GM21526 (cell line): ENCODE data around the gene LILRB5.
"Not testable (repeated sequence)": the region's sequence is repeated elsewhere in the genome, so short reads cannot be mapped to it uniquely, and the experiment has no call there.

Source experiments
- ATAC-seq: cut with Tn5 transposase; IDR thresholded peaks from one replicate; pipeline ENCODE4 v1.9.1; 2021; ENCODE audit warnings: moderate library complexity; ENCODE audit not compliant: unreplicated experiment, low FRiP score

The LILRB5 gene

DNA sequence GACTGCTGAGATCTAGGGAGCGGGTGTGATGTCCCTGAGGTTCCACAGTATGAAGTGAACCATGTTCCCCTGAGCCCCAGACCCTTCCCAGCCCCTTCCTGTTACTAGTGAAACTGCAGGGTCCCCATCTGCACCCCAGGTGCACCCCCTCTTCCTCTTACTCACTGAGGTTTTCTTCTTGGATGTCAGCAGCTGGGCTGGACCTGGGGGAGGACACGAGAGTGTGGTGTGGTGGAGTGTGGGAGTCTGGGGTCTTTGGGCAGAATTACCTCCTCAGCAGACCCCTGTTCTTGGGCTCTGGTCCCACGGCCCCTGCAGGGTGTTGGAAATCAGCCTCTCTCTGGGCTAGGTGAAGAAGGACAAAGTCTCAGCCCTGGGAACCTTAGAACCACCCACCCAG is 11.1 kb downstream of the LILRB5 start:
- ATAC-seq = no peak

DNA sequence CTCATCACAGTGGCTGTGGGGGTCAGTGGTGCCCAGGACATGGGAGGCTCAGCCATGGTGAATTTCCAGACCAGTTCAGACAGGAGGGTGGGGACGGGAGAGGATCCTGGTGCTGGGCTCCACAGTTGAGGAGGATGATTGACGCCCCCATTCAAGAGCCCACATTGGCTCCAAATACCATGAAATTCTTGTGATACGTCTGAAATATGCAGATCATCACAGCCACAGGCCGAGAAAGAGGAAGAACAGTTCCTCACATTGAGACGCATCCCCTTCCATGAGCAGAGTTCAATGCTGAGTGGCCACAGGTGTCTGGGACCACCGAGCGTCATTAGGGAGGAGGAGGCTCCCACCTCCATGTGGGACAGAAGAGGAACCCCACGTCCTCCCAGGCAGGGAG is 13.3 kb downstream of the LILRB5 start:
- not testable (repeated sequence) for ATAC-seq

DNA sequence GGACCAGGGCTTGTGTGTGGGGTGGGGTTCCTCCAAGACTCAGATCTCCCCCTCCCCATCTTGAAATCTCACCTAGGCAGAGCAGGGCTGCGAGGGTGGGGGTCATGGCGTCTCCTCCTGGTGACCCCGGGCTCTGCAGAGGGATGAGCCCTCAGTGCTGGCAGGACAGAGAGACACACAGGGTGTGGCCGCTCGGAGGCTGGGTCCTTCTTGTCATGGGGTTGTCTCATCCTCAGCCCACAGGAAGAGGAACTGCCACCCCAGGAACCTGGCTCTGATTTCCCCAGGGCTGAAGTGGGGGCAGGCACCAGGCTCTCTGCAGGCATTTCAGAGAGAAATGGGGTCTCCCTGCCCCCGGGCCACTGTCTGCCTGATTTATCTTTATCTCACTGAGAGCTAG is 14.4 kb downstream of the LILRB5 start, which contains the start of gene LILRA6:
Gene LILRA6, minus strand, starts transcription at position 145 of the 400 bp plus-strand sequence.
- ATAC-seq = not testable (repeated sequence)

DNA sequence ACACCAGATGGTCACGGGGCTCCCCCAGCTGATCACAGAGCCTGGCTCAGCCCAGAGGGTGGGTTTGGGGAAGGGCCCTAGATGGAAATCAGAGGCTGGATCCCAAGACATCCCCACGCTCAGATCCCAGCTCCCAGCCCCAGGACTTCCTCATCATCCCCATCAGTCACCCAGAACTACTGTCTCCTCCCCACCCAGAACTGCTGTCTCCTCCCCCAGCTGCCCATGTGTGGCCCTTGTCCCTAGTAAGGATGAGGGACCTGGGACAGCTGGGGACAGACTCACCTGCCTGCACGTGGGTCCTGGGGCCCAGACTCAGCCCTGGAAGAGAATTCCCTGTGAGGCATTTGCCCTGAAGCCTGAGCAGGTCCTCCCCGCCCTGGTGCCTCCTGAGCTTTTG is 14.8 kb downstream of the LILRB5 start:
- not testable (repeated sequence) for ATAC-seq

DNA sequence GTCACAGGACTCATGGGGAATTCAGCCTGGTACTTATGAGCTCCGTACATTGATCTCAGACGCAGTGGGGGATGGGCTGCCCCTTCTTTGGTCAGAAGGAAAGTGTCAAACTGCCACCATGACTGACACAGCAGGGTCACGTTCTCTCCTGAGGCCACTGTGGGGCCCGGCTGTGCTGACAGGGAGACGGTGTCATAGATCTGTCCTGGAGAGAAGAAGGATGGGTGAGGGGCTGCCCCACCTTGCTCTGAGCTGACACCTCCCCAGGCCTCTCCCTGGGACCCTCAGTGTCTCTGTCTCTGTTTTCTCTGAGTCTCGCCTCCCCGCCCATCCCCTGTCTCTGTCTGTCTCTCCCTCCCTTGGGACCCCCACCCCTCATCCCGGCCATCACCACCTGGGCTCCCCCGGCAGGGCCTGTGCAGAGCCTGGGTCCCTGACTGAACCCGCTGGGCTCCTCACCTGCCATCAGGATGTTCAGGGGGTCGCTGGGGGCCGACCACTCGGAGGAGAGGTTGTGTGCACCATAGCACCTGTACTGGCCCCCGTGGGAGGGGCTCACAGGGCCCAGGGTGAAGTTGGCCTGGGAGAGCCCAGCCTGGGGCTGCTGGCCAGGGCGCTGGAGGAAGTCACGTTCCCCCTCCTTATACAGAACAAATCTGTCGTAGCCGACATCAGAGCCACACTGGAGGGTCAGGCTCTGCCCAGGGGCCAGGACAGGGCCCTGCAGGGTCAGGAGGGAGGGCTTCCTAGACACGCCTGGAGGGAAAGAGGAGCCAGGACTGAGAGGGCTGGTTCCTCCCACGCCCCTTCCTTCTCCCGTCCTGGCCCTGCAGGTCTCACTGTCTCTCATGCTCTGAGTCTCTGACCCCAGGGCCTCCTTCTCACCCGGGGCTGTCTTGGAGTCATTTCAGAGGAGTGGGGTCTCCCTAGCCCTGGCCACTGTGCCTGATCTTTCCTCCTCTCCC is 16.4 kb downstream of the LILRB5 start:
- ATAC-seq = not testable (repeated sequence)

DNA sequence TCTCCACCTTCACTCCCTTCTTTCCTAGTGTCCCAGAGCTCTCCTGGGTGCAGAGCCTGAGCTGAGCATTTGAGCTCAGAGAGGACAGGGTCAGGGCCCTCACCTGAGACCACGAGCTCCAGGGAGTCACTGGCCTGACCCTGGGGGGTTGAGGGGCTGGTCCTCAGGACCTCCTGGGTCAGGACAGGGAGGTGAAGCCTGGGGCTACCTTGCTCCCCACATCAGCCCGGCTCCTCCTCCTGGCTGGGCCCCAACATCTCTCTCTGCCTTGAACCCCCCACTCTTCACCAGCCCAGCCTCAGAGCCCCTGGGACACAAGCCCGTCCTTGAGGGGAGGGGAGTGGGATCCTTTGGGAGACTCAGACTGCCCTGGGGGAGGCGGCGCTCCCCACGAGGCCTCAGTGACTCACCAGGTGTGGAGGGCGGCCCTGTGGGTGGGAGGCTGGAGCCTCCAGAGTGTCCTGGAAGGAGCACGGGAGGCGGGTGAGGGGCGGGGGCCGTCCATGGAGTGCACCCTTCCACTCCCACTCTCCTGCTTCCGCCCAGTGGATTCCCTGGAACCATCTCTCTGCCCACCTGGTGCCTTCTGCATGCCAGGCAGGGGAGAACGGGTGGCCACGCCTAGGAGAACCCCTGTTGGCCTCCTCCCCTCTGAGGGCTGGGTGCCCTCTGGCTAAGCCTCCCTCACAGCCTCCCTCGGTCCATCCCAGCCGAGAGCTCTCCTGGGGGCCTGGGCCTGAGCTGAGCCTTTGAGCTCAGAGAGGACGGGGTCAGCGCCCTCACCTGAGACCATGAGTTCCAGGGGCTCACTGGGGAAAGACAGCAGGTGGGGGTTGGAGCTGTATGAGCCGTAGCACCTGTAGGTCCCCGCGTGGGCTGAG is 17.3 kb downstream of the LILRB5 start:
- not testable (repeated sequence) for ATAC-seq

DNA sequence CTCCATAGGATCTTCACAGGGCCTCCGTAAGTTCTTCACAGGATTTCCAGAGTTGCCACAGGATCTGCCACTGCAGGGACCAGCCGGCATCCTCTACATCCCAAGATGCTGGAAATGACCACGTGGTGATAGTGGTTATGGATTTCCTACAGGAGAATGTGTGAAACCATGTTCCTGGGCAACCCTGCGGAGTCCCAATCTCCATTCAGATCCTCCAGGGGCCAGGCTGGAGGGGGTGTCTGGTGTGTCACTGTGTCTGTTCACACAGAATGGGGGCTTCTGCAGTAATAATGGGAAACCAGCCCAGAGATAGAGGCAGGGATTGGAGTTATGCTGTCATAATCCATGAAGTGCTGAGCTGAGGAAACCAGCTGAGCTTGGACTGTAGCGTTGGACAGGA is 23.1 kb downstream of the LILRB5 start:
- no peak for ATAC-seq

DNA sequence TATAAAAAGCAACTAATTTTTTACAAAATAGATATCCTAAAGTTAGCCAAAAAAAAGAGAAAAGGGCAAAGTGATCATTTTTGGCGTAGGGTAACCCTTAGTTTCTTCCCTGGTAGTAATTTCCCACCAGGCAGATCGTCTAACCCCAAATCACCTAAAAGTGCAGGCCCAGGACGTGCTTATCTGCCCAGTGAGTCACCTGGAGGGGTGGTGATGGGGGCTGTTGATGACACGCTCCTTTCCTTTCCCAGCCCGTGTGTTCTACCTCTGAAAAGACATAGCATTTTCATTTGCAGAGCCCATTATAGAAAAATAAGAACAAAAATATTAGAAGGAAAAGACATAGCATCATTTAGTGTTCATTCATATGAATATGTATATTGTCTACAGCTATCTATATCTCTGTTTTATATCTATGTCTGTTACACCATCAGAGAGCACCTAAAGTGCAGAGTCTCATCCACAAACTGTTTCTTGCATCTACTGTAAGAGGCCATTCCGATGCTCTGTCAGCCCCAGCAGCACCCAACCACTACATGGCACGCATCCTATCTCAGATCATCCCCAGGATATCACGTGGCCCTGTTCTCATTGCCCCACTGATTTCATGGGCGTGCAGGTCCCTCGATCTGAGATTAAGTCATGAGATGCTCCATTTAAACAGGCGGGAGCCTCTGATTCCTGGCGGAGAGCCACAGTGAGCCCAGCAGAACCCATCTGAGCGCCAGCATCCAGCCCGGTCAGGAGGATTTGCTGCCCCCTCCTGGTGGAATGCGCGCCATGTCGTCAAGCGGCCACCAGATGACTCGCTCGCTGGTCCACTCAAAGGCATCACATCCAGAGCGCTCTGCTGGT is 25.8 kb downstream of the LILRB5 start:
- ATAC-seq = peak; percentile 59

DNA sequence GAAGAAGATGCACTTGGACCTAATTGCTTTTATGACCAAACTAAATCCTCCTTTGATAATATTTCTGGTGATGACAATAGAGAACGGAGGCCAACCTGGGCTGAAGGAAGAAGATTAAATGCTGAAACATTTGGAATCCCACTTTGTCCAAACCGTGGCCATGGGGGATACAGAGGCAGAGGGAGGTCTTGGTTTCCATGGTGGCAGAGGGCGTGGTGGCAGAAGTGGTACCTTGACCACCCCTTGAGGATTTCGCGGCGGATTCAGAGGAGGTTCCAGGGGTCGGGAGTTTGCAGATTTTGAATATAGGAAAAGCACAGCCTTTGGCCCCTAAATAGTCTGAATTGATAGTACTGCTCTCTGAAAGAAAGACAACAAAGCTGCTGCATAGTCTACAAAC is 27.0 kb downstream of the LILRB5 start:
- no peak for ATAC-seq

DNA sequence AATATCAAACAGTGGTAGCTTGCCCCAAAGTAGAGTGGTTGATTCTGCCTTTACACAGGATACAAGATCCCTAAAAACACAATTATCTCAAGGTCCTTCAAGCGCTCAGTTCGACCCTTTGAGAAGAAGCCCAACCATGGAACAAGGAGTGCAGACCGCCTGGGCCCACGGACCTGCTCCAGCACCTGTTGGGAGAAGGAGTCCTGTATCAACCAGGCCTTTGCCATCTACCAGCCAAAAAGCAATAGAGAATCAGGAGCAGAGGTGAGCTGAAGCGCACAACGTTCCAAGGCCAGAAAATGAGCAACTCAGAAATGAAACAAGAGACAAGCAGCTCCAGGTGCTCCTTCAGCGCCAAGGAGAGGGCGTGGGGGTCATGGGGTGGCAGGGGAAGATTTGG is 27.9 kb downstream of the LILRB5 start:
- no peak for ATAC-seq

DNA sequence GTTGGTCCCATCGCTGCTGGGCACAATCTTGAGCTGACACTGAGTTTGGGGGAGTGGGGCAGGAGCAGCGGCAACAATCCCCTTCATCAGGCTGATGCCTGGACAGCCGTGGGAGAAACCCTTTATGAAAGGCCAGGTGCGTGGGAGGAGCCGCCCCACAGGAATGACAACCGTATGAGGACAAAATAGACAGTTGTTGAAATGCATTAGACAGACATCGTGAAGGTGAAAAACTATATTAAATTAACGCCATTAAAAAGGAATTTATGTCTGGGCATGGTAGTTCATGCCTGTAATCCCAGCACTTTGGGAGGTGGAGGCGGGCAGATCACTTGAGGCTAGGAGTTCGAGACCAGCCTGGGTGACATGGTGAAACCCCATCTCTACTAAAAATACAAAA is 32.5 kb downstream of the LILRB5 start:
- not testable (repeated sequence) for ATAC-seq

DNA sequence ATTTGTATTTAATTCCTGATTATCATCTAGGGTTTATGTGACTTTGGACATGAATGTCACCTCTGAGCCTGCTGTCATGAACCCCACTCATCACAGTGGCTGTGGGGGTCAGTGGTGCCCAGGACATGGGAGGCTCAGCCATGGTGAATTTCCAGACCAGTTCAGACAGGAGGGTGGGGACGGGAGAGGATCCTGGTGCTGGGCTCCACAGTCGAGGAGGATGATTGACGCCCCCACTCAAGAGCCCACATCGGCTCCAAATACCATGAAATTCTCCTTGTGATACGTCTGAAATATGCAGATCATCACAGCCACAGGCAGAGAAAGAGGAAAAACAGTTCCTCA is 33.2 kb downstream of the LILRB5 start:
- not testable (repeated sequence) for ATAC-seq

DNA sequence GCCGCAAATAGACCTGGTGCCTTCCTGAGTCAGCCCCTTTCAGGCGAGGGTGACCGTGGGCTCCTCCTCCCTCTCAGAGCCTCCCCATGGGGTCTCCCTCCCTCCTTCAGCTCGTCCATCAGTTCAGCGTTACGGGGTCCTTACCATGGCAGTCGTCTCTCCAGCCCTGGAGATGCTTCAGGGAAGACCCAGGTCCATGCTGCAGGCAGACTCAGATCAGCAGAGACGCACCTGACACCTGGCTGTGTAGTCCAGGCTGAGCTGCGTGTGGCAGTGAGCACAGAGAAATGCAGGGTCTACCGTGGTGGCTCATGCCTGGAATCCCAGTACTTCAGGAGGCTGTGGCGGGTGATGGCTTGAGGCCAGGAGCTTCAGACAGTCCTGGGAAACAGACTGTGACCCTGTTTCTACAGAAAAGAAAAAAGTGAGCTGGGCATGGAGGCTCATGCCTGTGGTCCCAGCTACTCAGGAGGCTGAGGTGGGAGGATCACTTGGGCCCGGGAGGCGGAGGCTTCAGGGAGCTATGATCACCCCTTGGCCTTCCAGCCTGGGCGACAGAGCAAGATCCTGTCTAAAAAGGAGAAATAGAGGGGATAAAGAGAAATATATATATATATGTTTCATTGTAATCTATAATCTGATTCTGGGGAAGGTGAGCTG is 33.7 kb downstream of the LILRB5 start:
- not testable (repeated sequence) for ATAC-seq

DNA sequence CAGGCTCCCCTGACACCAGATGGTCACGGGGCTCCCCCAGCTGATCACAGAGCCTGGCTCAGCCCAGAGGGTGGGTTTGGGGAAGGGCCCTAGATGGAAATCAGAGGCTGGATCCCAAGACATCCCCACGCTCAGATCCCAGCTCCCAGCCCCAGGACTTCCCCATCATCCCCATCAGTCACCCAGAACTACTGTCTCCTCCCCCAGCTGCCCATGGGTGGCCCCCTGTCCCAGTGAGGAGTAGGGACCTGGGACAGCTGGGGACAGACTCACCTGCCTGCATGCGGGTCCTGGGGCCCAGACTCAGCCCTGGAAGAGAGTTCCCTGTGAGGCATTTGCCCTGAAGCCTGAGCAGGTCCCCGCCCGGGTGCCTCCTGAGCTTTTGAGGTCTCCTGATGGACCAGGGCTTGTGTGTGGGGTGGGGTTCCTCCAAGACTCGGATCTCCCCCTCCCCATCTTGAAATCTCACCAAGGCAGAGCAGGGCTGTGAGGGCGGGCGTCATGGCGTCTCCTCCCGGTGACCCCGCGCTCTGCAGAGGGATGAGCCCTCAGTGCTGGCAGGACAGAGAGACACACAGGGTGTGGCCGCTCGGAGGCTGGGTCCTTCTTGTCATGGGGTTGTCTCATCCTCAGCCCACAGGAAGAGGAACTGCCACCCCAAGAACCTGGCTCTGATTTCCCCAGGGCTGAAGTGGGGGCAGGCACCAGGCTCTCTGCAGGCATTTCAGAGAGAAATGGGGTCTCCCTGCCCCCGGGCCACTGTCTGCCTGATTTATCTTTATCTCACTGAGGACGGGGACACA is 34.4 kb downstream of the LILRB5 start, which contains the start of gene LILRB3:
Gene LILRB3, minus strand, starts transcription at position 534 of the 803 bp plus-strand sequence. Its CDS starts 31 bp downstream, at position 503.
- ATAC-seq = not testable (repeated sequence)

DNA sequence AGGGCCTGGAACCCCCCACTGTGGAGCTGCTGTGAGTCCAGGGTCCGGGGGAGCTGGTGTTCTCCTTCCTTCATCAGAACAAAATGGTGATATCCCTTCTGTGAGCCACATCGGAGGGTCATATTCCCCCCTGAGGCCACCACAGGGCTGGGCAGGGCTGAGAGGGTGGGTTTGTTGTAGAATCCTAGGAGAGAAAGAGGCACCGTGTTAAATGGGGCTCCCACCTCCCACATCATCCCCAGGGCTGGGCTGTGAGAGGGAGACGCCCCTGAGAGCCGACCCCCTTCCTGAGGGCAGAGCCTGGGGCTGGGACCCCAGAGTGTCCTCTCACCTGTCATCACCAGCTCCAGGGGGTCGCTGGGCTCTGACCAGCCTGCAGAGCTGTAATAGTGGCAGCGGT is 35.1 kb downstream of the LILRB5 start:
- not testable (repeated sequence) for ATAC-seq

DNA sequence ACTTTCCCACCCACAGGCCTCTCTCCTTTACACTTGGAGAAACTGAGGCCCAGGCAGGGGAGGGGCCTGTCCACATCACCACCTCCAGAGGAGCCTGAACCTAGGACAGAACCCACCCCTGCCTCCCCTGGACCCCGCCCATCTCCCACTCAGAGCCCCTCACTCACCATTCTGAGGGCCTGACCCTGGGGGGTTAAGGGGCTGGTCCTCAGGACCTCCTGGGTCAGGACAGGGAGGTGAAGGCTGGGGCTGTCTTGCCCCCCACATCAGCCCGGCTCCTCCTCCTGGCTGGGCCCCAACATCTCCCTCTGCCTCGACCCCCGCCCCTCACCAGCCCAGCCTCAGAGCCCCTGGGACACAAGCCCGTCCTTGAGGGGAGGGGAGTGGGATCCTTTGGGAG is 37.4 kb downstream of the LILRB5 start:
- not testable (repeated sequence) for ATAC-seq

DNA sequence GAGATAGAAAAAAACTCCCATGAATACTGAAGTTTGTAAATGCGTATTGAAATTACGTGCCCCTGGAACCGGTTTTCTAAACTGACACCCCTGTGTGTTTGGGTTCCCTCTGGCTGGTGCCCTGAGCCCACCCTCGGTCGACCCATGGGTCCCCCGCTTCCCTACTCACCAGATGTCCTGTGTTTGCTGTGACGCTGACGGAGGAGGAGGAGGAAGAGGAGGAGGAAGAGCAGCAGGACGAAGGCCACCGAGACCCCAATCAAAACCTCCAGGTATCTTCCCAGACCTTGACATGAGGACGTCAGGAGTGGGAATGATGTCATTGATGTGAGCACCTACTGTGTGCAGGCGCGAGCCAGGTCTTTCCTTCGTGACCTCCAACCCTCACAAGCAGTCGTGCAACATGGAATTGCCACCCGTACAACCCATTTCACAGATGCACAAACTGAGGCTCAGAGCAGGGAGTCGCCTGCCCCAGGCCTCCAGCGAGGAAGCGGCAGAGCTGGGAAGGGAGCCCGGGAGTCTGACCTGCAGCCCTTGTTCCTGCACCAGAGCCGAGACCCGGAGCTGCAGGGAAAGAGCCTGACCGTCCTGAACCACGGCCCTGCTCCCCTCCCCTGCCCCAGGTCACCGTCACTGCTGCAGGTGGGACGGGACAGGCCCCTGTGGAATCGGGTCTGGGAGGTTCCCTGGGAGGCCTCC is 38.0 kb downstream of the LILRB5 start:
- ATAC-seq = no peak

DNA sequence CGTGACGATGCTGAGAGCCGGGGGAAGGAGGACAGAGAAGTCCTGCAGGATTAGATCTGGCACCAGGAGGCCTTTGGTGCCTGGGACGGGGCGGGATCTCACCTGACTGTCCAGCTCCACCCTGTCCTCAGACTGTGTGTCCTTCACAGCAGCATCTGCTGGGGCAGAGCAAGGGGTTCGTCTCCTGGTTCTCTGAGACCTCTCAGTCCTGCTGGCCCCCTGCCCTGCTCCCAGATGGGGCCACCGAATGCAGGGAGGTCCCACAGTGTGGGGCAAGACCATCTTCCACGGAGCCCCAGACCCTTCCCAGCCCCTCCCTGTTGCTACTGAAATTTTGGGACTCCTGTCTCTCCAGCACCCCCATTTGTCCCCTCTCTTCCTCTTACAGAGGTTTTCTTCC is 38.8 kb downstream of the LILRB5 start:
- ATAC-seq = no peak
